ENCODE results near the gene UBE3B. TPM values are rescaled to one million over a fixed set of nuclear protein-coding genes. Genes with fewer than 3 reads are reported as not detected.
"Not testable (repeated sequence)": the region's sequence is repeated elsewhere in the genome, so short reads cannot be mapped to it uniquely, and the experiment has no call there.

The UBE3B gene
- total RNA-seq, 8 experiments from 2014 or later, result 13.4 to 47.7 (median 24.3) TPM

DNA sequence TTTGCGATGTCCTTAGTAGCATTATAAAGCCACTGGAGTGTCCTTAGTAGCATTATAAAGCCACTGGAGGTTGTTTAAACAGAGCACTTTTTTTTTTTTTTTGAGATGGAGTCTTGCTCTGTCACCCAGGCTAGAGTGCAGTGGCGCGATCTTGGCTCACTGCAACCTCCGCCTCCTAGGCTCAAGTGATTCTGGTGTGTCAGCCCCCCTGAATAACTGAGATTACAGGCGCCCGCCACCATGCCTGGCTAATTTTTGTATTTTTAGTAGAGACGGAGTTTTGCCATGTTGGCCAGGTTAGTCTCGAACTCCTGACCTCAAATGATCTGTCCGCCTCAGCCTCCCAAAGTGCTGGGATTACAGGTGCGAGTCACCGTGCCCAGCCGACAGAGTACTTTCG lies 37.5 kb upstream of the UBE3B start:
- peaks cover 8 to 10% of the 10 kb centered on the region in 2 donors for H3K4me1 ChIP-seq (replicated peaks in 1 of 2)
- ATAC-seq (replicated peaks in 6 of 8); H3K27ac ChIP-seq; in situ Hi-C loops (cut with MboI; ENCODE audit: low pct_unique_long_range_greater_than_20kb in 2 of 9, low sequenced_read_pairs in 9 of 9, unreplicated experiment in 9 of 9); H3K4me3 ChIP-seq: not testable (repeated sequence)
- 85 to 100% (median 95%) methylated on average over 1 to 13 of the region's 13 CpGs; no CpG with 5 or more reads in 3 of the 10 experiments for WGBS, 10 experiments

DNA sequence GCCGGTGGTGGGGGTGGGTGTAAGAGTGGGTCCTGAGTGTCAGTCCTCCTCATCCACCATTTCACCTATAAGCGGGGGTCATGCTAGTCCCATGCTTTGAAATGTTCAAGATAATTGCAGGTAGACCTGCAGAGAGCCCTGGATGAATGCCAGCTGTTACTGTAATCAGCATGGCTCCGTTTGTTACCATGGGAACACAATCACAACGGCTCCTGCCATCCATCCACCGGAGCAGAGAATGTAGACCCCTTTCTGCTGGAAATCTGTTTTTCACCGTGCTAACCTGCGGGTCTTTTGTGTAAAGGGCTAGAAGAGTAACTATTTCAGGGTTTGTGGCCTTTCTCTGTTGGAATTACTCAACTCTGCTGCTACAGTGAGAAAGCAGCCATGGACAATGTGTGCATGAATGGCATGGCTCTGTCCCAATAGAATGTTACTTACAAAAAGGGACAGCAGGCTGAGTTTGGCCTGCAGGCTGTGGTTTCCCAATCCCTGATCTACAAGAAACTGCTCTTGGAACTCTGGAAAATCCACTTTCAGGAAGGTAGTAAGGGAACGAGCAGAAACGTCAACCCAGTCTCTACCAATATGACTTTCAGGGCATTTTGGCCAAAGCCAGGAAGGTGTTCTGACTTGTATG lies 36.5 kb upstream of the UBE3B start:
- peak in 4 of 8 experiments; percentile 37 to 60 (median 58) for ATAC-seq (replicated peaks in 6 of 8)
- Histone ChIP-seq H3K27ac (no peak overlapping the region), H3K4me1 (replicated peaks in 1 of 2) (peaks cover 8 to 10% of the 10 kb centered on the region in 2 donors), H3K4me3 (no peak overlapping the region)
- in situ Hi-C loops (cut with MboI; ENCODE audit: low pct_unique_long_range_greater_than_20kb in 2 of 9, low sequenced_read_pairs in 9 of 9, unreplicated experiment in 9 of 9), result no loop called here
- WGBS, 10 experiments, result 33 to 85% (median 42%) methylated on average over 2 to 9 of the region's 9 CpGs; no CpG with 5 or more reads in 2 of the 10 experiments

DNA sequence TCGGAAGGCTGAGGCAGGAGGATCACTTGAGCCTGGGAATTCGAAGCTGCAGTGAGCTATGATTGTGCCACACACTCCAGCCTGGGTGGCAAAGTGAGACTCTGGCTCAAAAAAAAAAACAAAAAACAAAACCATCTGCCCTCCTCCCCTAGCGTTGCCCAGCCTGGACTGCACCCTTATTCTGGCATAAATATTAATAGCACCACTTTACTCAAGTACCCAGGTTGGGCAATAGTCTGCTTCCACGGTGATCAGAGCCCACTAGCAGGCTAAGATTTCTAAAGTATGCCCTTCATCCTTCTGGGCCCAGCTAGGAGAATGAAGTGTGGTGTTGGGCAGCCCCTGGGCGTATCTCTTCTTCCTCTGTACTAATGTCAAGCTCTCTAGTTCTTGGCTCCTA lies 33.6 kb upstream of the UBE3B start:
- no peak overlapping the region for H3K27ac ChIP-seq
- ATAC-seq (replicated peaks in 6 of 8), result peak in 3 of 8 experiments; percentile 42 to 73 (median 54)
- H3K4me3 ChIP-seq, result no peak overlapping the region
- WGBS, 10 experiments, result 0 to 100% (median 82%) methylated on average over 1 to 4 of the region's 5 CpGs; no CpG with 5 or more reads in 3 of the 10 experiments
- in situ Hi-C loops (cut with MboI; ENCODE audit: low pct_unique_long_range_greater_than_20kb in 2 of 9, low sequenced_read_pairs in 9 of 9, unreplicated experiment in 9 of 9), result no loop called here
- H3K4me1 ChIP-seq (replicated peaks in 1 of 2), result peaks cover 8 to 10% of the 10 kb centered on the region in 2 donors

DNA sequence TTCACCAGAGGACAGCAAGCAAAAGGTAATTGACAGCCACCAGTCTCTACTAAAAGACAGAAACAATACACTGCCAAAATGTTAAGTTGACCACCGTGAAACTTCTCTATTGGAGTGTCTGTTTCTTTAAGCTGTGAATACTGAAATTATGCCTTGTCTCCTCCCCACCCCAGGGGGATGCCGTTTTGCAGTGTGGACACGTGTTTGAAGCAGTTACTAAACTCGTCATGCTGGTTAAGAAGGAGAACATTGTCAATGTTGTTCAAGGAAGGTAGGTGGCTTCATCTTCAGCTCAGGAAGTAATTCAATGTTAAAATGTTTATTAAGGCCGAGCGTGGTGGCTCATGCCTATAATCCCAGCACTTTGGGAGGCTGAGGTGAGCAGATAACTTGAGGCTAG lies 33.2 kb upstream of the UBE3B start:
- peak in 3 of 8 experiments; percentile 59 to 81 (median 67) for ATAC-seq (replicated peaks in 6 of 8)
- WGBS, 10 experiments, result 0 to 93% (median 60%) methylated on average over 1 to 6 of the region's 6 CpGs; no CpG with 5 or more reads in 3 of the 10 experiments
- Histone ChIP-seq H3K4me1 (replicated peaks in 1 of 2) (peaks cover 8 to 10% of the 10 kb centered on the region in 2 donors), H3K27ac (no peak overlapping the region), H3K4me3 (no peak overlapping the region)
- in situ Hi-C loops (cut with MboI; ENCODE audit: low pct_unique_long_range_greater_than_20kb in 2 of 9, low sequenced_read_pairs in 9 of 9, unreplicated experiment in 9 of 9), result no loop called here

DNA sequence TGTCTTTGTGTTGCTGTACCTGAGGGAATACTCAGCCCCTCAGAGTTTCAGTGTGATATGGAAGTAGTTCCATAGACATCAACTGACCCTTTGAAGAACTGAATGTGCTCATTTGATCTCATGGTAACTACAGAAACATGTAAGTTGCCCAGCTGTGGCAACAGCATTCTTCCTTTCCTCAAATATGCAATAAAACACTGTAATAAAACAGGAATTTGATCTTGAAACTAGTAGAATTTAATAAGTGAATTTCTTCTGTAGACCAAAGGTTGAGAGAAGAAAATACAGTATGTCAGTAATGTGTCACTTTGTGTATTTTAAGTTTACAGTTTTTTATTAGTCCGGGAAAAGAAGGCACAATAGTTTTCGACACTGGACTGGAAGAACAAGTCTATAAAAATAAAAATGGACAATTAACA lies 32.2 kb upstream of the UBE3B start:
- Histone ChIP-seq H3K27ac (no peak overlapping the region), H3K4me3 (no peak overlapping the region), H3K4me1 (replicated peaks in 1 of 2) (peaks cover 8 to 10% of the 10 kb centered on the region in 2 donors)
- in situ Hi-C loops (cut with MboI; ENCODE audit: low pct_unique_long_range_greater_than_20kb in 2 of 9, low sequenced_read_pairs in 9 of 9, unreplicated experiment in 9 of 9), result no loop called here
- ATAC-seq (replicated peaks in 6 of 8), result no peak
- WGBS, 10 experiments, result 0 to 100% (median 91%) methylated on average over 1 to 2 of the region's 2 CpGs; no CpG with 5 or more reads in 1 of the 10 experiments

DNA sequence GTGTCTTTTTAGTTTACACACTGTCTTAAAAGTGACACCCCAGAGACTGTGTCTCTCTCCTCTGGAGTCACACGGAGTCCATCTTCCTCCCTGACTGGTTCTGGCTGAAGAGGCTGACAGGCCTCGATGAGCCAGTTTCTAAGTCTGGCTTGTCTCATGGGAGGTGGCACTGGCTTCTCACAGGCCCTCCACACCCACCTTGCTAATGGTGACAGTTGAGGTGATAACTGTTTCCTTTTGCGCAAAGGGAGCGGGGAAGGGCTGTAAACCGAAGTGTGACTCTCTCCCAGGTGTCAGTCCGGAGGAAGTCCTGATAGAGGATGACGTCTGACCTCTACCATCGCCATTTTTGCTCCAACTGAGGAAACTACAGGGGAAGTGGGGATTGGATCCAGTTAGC lies 30.6 kb upstream of the UBE3B start:
- Histone ChIP-seq H3K27ac (peak overlapping the region in 1 of 2 donors; percentile 39), H3K4me1 (replicated peaks in 1 of 2) (no peaks in the 10 kb centered on the region), H3K4me3 (no peak overlapping the region)
- ATAC-seq (replicated peaks in 6 of 8), result no peak
- WGBS, 10 experiments, result 0 to 100% (median 90%) methylated on average over 1 to 5 of the region's 8 CpGs; no CpG with 5 or more reads in 5 of the 10 experiments
- in situ Hi-C loops (cut with MboI; ENCODE audit: low pct_unique_long_range_greater_than_20kb in 2 of 9, low sequenced_read_pairs in 9 of 9, unreplicated experiment in 9 of 9), result no loop called here

DNA sequence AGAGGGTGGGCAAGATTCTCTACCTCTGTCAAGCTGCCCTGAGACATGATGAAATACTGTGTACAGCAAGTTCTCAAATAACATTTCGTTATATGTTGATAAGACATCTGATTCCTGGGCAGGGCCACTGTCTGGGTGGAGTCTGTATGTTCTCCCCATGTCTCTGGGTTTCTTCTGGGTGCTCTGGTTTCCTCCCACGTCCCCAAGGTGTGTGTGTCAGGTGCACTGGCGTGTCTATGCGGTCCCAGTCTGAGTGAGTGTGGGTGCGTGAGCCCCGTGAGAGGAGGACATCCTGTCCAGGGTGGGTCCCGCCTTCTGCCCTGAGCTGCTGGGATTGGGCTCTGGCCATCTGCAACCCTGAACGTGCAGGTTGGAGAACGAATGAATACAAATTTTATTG lies 30.0 kb upstream of the UBE3B start:
- WGBS, 10 experiments, result 69 to 100% (median 88%) methylated on average over 1 to 8 of the region's 9 CpGs; no CpG with 5 or more reads in 3 of the 10 experiments

DNA sequence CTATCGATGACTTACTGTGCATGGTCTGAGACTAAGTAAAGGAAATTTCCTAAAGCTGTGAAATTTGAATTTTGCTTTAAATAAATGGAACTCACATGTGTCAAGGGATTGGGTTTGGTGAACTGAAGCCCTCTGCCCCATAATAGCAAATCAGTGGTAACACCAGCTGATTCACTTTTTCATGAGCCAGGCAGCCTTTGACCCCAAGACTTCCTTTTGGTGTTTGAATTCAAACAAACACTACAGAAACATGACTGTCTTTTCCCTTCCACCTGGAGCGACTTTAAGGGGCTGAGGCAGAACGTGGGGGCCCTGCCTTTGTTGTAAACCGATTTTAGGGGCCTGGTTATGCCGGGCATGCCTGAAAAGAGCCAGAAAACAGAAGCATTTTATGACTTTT lies 29.2 kb upstream of the UBE3B start:
- in situ Hi-C loops (cut with MboI; ENCODE audit: low pct_unique_long_range_greater_than_20kb in 2 of 9, low sequenced_read_pairs in 9 of 9, unreplicated experiment in 9 of 9), result no loop called here
- no peak for ATAC-seq (replicated peaks in 6 of 8)
- WGBS, 10 experiments, result 67 to 100% (median 88%) methylated on average over 1 to 5 of the region's 5 CpGs; no CpG with 5 or more reads in 2 of the 10 experiments
- H3K4me3 ChIP-seq, result no peak overlapping the region
- H3K4me1 ChIP-seq (replicated peaks in 1 of 2), result no peaks in the 10 kb centered on the region
- no peak overlapping the region for H3K27ac ChIP-seq

More for the DNA sequence above, 30.0 kb upstream of the UBE3B start:
- Histone ChIP-seq H3K4me1 (replicated peaks in 1 of 2) (no peaks in the 10 kb centered on the region), H3K27ac (no peak overlapping the region), H3K4me3 (no peak overlapping the region)
- no peak for ATAC-seq (replicated peaks in 6 of 8)
- in situ Hi-C loops (cut with MboI; ENCODE audit: low pct_unique_long_range_greater_than_20kb in 2 of 9, low sequenced_read_pairs in 9 of 9, unreplicated experiment in 9 of 9), result no loop called here

DNA sequence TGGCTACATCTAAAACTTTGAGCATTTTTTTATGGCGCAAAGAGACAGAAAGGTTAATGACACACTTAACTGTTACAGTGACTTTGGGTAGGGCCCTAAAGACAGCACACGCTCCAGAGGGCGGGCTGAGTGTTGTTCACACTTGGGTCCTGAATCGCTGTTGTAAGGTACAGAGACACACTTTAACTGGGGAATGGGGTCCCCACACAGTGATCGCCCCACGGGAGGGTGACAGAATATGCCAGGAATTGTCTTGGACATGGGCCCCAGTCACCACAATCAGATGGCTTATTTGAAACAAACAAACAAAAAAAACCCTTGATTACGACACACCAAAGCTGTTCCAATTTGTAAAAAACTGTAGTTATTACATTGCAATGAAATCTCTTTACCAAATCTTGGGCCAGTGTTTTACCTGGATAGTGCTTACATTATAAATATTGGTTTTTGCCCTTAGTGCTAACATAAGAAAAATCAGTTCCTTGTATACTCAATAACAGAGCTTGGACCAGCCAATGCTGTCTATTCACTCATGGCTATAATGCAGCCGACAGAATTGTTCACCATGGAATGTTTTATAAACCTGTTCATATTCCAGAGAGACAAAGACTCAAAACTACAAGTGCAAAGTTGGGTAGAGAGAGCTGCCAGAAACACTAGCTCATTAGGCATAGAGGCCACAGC lies 28.6 kb upstream of the UBE3B start:
- in situ Hi-C loops (cut with MboI; ENCODE audit: low pct_unique_long_range_greater_than_20kb in 2 of 9, low sequenced_read_pairs in 9 of 9, unreplicated experiment in 9 of 9), result no loop called here
- ATAC-seq (replicated peaks in 6 of 8), result no peak
- Histone ChIP-seq H3K27ac (no peak overlapping the region), H3K4me1 (replicated peaks in 1 of 2) (no peaks in the 10 kb centered on the region), H3K4me3 (no peak overlapping the region)
- 37 to 100% (median 94%) methylated on average over 2 to 8 of the region's 8 CpGs; no CpG with 5 or more reads in 1 of the 10 experiments for WGBS, 10 experiments

DNA sequence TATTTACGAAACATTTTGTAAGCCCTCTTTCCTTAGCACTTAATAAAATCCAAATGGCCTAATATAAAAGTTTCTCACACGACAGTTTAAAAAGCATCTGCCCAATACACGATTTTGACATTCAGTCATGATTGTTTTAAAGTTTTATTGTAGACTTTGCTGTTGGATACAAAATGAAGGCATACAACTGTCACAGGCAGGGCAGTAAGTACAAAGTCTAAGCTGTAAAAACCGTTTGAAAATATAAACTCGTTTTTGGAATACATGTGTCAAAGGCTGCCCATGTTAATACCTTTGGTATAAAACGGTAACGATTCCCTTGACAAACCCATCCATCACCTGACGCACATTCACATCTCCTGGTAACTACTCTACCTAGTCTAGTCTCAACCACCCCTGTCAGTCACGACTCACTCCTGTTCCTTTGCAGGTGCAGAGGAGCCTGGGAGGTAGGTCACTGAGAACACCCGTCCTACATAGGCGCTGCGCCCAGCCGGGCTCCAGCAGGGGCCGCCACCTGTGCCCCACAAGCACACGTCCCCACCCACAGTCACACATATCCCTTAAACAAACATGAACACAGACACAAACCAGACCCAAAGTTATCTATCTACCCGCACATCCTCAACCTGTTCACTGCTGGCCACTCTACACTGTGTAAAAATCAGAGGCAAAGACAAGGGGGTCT lies 27.4 kb upstream of the UBE3B start:
- no peak overlapping the region for H3K27ac ChIP-seq
- ATAC-seq (replicated peaks in 6 of 8), result no peak

DNA sequence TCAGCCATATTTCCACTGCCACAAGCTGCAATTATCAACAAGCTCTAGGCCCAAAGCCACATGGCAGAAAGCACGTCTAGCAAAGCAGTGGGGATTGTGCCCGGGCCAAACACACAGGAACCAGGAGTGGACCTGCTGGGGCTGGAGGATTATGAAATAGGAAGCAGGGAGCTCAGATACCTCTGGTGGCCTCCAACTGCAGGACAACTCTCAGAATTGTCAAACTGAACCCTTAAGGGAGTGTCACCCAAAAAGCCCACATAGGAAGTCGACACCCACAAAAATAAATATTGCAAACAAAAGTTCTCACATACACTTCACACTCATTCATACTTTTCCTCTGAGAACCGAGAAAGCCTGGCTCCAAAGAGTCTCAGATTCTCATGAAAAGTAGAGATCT lies 26.5 kb upstream of the UBE3B start:
- Histone ChIP-seq H3K4me3 (no peak overlapping the region), H3K4me1 (replicated peaks in 1 of 2) (no peaks in the 10 kb centered on the region), H3K27ac (no peak overlapping the region)
- 17 to 88% (median 80%) methylated on average over 1 of the region's 4 CpGs; no CpG with 5 or more reads in 7 of the 10 experiments for WGBS, 10 experiments
- ATAC-seq (replicated peaks in 6 of 8), result peak in 3 of 8 experiments; percentile 32 to 63 (median 47)
- in situ Hi-C loops (cut with MboI; ENCODE audit: low pct_unique_long_range_greater_than_20kb in 2 of 9, low sequenced_read_pairs in 9 of 9, unreplicated experiment in 9 of 9), result no loop called here

More for the DNA sequence above, 27.4 kb upstream of the UBE3B start:
- 66 to 100% (median 90%) methylated on average over 2 to 10 of the region's 16 CpGs; no CpG with 5 or more reads in 2 of the 10 experiments for WGBS, 10 experiments
- H3K4me1 ChIP-seq (replicated peaks in 1 of 2), result no peaks in the 10 kb centered on the region
- in situ Hi-C loops (cut with MboI; ENCODE audit: low pct_unique_long_range_greater_than_20kb in 2 of 9, low sequenced_read_pairs in 9 of 9, unreplicated experiment in 9 of 9), result no loop called here
- H3K4me3 ChIP-seq, result no peak overlapping the region

DNA sequence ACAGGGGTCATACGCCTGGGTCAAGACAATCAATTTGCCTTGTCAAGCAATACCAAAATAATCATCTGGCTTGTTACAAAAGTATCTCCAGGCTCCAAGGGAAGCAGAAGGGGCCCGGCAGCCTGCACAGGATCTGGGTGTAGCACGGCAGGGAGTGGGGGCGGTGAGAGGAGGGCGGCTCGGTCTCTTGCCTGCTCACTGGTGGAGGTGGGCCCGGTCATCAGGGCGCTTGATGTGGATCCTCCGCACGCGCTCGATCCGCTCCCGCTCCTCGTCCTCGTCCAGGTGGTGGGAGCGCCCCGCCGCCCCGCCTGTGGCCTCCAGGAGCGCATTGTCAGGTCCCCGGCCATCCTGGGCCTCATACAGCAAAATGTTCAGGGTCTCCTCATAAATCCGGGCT lies 26.0 kb upstream of the UBE3B start:
- peak in 2 of 8 experiments; percentile 8 to 10 for ATAC-seq (replicated peaks in 6 of 8)
- 80 to 100% (median 94%) methylated on average over 1 to 9 of the region's 23 CpGs; no CpG with 5 or more reads in 4 of the 10 experiments for WGBS, 10 experiments
- no peak overlapping the region for H3K27ac ChIP-seq
- no peak overlapping the region for H3K4me3 ChIP-seq
- H3K4me1 ChIP-seq (replicated peaks in 1 of 2), result no peaks in the 10 kb centered on the region
- in situ Hi-C loops (cut with MboI; ENCODE audit: low pct_unique_long_range_greater_than_20kb in 2 of 9, low sequenced_read_pairs in 9 of 9, unreplicated experiment in 9 of 9), result no loop called here

DNA sequence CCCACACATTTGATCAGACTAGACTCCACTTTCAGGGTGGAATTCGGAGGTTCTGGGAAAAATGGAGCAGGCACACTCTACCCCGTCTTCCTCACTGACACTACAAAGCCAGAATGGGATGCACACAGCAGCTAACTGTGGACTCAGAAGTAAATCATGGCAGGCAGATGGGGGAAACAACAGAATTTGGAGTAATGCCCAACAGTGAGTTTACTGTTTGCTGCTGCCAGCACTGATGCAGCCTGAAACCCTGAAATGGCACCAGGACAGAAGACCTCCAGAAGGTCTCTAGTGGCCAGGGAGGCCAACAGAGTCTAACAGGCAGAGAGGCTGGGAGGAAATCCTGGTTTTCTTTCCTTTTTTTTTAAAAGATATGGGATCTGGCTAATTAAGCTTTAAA lies 24.9 kb upstream of the UBE3B start:
- no peak overlapping the region for H3K27ac ChIP-seq
- in situ Hi-C loops (cut with MboI; ENCODE audit: low pct_unique_long_range_greater_than_20kb in 2 of 9, low sequenced_read_pairs in 9 of 9, unreplicated experiment in 9 of 9), result no loop called here
- 60 to 100% (median 83%) methylated on average over 1 to 2 of the region's 2 CpGs; no CpG with 5 or more reads in 5 of the 10 experiments for WGBS, 10 experiments
- H3K4me3 ChIP-seq, result no peak overlapping the region
- no peak for ATAC-seq (replicated peaks in 6 of 8)
- peaks cover 2% of the 10 kb centered on the region in 2 donors for H3K4me1 ChIP-seq (replicated peaks in 1 of 2)
